Islet precursor cell (in vitro differentiated cells): Measurements from ENCODE around the gene RPL18.
"Not testable (repeated sequence)": the region's sequence is repeated elsewhere in the genome, so short reads cannot be mapped to it uniquely, and the experiment has no call there.

Experiments
- DNase-seq: peaks from one replicate; pipeline ENCODE4 v3.0.0-alpha.2; 2018

The RPL18 gene

DNA sequence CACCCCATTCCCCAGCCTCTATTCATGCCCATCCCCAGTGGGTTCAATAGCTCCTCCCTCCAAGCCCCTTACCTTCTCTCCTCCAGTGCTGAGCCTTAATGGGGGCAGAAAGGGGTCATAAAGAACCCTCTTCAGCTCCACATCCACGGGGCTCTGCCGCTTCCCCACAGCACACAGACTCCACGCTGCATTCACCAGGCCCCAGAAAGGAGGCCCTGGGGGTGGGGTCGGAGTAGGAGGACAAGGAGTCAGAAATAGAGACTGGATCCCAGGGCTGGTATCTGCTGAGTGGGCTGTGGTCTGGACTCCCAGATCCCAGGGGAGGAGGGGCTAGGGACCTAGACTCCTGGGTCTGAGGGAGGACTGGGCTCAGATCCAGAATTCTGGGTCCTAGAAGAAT lies 25.4 kb upstream of the RPL18 start:
- DNase-seq: no peak

- no peak for DNase-seq
Measured at GRCh38 chr19:48642862-48643261, 23.9 kb upstream of the RPL18 start.

GRCh38 chr19:48641850-48642249 lies 22.9 kb upstream of the RPL18 start:
- no peak for DNase-seq

GRCh38 chr19:48639483-48640375 lies 20.8 kb upstream of the RPL18 start:
- no peak for DNase-seq

GRCh38 chr19:48638831-48639381 lies 19.9 kb upstream of the RPL18 start:
- no peak for DNase-seq

DNA sequence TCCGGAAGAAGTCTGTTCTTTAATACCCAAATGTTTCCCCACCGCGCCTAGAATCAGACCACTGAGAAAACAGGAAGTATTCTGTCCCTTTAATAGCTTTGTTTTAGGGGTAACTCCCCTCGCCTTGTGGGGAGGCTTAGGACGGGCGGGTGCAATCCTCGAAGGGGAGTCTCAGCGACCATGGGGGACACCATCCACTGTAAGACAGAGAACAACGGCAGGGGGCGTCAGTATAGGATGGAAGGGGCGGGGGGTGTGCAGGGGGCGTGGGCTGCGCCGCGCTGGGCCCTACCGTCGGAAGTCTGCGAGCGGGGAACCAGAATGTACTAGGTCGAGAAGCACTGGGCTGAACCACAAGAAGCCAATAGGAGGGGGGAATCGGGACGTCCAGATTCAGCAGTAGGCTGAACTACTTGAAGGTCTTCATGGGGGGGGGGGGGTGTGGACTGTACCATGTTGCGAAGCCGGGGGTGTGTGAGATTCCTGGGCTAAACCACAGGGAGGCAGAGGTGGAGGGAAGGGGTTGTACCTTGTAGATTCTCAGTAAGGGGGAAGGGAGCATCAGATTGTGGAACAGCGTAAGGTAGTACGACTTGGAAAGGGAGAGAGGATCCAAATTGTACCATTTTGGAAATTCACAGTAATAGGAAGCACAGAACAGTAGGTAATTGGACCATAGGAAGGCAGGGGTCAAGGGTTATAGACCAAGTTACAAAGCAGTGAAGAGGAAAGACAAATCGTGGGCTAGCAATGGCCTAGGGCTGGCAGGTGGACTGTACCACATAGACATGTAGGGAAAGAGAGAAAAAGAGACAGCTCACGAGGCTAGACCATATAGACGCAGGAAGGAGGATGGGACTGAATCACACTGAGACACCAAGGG lies 19.2 kb upstream of the RPL18 start:
- DNase-seq: peak; percentile 93

GRCh38 chr19:48637449-48637947 lies 18.5 kb upstream of the RPL18 start:
- DNase-seq: peak; percentile 98

DNA sequence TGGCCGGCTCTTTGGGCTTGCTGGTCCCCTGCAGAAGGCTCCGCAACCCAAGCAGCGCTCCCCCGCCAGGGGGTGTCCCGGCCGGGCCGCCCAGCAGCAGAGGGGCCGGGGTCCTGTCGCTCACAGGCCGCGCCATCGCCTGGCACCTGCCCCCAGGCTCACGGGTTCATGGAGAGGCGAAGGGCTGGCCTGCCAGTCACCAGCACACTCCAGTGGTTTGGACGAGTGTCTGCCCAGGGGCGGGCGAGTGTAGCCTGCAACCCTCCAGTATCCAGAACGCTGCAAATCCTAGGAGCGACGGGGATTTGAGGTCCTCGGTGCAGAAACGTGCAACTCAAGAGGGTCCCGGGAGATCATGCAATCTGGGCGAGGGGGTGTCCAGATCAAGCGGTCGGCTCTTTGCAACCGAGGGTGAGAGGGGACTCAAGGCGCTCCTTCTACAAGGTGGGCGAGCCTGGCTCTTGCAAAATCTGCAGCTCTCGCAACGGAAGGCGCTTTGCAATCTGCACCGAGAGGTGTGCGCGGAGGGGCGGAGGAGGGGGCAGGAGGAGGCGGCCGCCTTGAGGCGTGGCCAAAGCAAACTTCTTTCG lies 18.0 kb upstream of the RPL18 start, which contains the start of gene DBP:
DBP (minus strand) TSS at position 521 of the 590 bp plus-strand sequence; CDS start at position 136, 385 bp downstream.
- DNase-seq: peak; percentile 72

- DNase-seq: no peak
Measured at GRCh38 chr19:48635966-48636858, 17.2 kb upstream of the RPL18 start.

GRCh38 chr19:48635263-48635965 lies 16.4 kb upstream of the RPL18 start:
- DNase-seq: peak; percentile 70

- peak; percentile 95 for DNase-seq
Measured at GRCh38 chr19:48634424-48635262, 15.7 kb upstream of the RPL18 start.

GRCh38 chr19:48634036-48634342 lies 15.0 kb upstream of the RPL18 start:
- DNase-seq: no peak

DNA sequence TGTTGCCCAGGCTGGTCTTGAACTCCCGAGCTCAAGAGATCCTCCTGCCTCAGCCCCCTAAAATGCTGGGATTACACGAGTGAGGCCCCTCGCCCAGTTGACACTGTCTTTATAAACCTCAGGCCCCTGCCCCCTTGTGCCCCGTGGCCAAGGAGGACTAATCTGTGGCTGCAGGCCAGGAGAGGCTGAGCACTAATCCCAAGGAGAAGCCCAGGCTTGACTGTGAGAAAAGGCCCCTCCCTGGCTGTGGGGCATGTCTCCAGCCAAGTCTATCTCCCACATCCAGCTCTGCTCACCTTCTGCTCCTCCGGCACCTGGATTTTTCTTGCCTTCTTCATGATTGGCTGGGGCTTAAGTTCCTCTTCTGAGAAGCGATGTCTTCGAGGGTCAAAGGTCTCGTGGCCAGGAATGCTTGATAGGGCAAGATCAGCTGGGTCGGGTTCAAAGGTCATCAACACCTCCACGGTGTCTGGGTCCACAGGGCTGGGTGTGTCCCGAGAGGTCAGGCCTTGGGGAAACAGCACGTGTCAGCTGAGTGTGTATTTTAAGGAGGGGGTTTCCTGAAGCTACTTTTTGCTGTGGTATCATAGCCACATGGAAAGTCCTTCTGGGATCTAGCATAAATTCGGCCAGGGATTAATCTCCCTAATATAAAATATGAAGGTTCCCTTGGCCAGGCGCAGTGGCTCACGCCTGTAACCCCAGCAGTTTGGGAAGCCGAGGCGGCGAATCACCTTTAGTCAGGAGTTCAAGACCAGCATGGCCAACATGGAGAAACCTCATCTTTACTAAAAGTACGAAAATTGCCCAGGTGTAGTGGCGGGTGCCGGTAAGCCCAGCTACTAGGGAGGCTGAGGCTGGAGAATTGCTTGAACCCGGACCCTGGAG lies 14.4 kb upstream of the RPL18 start:
- DNase-seq: peak; percentile 53

DNA sequence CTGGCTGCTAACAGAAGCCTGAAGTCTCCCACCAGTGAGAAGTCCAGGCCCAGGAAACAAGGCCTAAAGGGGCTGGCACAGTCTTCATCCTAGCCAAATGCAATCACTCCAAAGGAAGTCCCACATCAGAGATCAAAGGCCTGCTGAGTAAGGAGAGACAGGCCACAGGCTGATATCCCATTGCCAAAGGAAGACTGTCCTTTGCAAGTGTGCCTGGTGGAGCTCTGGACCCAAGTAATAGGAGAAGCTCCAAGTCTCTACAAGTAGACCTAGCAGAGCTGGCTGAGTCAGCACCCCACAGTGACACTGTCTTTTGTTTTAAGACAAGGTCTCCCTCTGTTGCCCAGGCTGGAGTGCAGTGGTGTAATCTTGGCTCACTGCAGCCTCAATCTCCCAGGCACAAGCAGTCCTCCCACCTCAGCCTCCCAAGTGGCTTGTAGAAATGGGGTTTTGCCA lies 13.7 kb upstream of the RPL18 start:
- peak; percentile 77 for DNase-seq

DNA sequence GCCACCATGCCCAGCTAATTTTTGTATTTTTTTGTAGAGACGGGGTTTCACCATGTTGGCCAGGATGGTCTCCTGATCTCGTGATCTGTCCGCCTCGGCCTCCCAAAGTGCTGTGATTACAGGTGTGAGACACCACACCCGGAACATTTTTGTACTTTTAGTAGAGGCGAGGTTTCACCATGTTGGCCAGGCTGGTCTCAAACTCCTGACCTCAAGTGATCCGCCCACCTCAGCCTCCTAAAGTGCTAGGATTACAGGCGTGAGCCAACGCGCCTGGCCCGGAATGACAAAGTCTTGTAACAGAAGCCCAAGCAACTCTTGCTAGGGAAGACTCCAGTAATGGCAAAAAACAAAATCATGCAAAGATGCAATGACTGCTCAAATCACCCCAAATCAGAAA lies 13.3 kb upstream of the RPL18 start:
- not testable (repeated sequence) for DNase-seq

- no peak for DNase-seq
Measured at GRCh38 chr19:48631225-48631624, 12.2 kb upstream of the RPL18 start.

GRCh38 chr19:48630296-48631063 lies 11.5 kb upstream of the RPL18 start:
- peak; percentile 87 for DNase-seq
